Left hindlimb (tissue), 1 donor: Measurements from ENCODE around the gene MYADML2.

Experiments
- DNase-seq: peaks from one replicate; pipeline ENCODE4 v3.0.0-alpha.2; 2018

MYADML2 gene

GRCh38 chr17:81977211-81977808 lies 30.3 kb upstream of the MYADML2 start, which contains the start of gene ASPSCR1:
Gene ASPSCR1 (plus strand): TSS chr17:81977629. CDS start chr17:81977647, 18 bp downstream.
- peak; percentile 93 for DNase-seq

GRCh38 chr17:81976332-81977210 lies 29.5 kb upstream of the MYADML2 start:
- no peak for DNase-seq

DNA sequence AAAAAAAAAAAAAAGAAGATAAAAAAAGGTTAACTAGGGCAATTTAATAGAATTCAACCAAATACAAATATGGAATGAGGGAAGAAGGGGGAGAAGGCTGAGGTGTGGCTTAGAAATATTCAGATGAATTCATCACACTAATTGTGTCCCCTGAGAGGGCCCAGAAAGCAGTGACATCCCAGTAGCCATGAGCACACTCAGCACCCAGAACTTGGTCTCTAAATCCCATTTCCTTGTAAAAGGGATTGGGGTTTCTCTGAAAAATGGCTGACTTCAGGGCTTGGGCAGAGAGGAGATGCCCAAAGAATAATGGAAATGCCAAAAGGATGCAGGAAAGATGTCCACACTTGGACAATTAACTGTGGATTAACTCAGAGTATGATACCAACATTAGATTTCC lies 26.4 kb upstream of the MYADML2 start:
- no peak for DNase-seq

GRCh38 chr17:81968850-81969812 lies 22.1 kb upstream of the MYADML2 start:
- no peak for DNase-seq

GRCh38 chr17:81968396-81968745 lies 21.3 kb upstream of the MYADML2 start:
- DNase-seq: no peak

GRCh38 chr17:81967533-81968395 lies 20.7 kb upstream of the MYADML2 start:
- peak; percentile 89 for DNase-seq

GRCh38 chr17:81967244-81967532 lies 20.2 kb upstream of the MYADML2 start:
- DNase-seq: no peak

- peak; percentile 86 for DNase-seq
These were observed 19.6 kb upstream of the MYADML2 start for GRCh38 chr17:81966343-81967243.

DNA sequence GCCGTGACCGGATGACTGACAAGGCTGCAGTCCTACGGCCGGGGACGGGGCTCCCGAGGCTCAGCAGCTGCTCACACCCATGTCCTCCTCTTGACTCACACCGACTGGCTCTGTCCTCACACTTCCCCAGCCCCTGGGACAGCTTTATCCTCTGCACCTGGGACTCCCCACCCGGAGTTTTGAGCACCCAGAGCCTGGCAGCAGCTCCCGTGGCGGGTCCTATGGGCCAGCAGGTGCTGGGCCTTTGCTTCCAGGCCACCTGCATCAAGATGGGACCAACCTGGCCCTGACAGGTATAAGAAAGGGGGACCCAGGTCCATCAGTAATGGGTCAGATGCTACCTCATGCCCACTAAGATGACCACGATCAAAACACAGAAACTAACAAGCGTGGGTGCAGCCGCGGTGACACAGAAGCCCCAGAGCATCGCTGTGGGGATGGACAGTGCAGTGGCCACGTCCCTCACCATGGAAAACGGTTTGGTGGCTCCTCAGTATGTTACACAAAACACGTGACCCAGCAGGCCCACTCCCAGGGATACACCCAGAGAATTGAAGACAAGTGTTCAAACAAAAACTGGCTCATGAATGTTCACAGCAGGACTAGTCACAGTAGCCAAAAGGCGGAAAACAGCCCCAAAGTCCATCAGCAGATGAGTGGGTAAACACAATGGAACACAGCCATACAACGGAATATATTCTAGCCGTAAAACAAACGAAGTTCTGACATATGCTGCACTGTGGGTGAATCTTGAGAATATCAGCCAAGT lies 17.2 kb upstream of the MYADML2 start:
- no peak for DNase-seq

GRCh38 chr17:81962499-81963441 lies 15.7 kb upstream of the MYADML2 start:
- DNase-seq: no peak

DNA sequence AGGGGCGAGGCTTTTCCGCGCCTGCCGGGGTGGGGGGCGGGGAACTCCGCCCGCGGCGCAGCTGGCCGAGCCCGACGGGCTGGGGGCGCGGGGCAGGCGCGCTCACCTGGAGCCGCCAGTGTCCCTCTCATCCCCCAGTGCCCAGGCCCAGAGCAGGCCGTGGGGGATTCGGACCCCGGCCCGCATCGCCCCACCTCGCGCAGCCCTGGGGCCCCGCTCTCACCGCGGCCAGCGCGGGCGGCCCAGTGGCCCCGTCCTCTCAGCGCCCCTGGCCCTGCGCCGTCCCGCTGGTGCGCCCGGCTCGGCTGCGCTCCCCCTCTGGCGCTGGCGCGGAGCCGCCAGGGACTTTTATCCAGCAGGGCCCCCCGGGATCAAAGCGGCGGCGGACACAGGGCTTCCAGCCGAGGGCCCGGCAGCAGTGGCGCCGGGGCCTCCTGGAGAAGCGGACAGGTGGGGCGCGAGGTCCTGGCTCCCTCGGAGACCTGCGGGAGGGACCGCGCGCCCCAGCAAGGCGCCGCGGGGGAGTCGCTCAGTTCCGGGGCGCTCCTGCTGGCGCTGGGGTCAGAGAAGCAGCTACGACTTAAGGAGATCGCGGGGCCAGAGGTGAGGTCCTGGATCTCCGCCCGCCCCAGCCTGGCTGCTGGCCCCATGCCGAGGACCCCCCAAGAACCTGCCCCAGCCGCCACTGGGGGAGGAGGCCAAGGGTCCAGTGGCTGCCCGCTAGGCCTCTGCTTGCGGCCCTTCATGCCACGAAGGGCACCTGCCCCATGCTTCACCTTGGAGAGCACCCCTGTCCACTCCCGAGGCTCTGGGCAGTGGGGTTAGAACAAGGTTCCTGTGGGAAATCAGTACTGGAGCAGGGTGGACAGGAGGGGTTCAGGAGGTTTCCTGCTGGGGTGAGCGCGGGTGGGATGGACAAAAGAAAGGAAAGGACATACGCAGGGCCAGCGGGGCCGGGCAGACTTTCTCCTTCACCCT lies 14.8 kb upstream of the MYADML2 start:
- DNase-seq: no peak

DNA sequence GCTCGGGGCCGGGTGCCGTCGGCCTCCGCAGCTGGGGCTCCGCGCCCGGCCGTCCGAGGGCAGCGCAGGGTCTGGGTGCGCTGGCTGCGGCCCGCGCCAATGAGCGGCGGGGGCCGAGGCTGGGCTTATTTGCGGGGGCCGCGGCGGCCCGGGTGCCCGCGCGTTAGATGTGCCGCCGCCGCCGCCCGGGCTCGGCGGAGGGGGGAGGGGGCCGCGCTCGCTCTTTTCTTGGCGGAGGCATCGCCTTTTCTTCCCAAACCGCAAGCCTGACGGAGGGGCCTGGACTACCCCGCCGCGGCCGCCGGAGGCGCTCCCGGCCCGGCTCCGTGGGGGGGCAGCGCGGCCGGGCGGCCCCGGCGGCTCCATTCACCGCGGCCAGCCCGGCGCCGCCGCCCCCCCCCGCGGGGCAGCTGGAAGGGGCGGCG lies 14.1 kb upstream of the MYADML2 start, which contains the start of gene NOTUM:
NOTUM (minus strand) TSS at position 101 of the 425 bp plus-strand sequence. CDS start 278 bp downstream, outside the sequence.
- no peak for DNase-seq

- DNase-seq: no peak
These were observed 13.3 kb upstream of the MYADML2 start for GRCh38 chr17:81960130-81960958.

- no peak for DNase-seq
These were observed 12.5 kb upstream of the MYADML2 start for GRCh38 chr17:81959362-81960129.

DNA sequence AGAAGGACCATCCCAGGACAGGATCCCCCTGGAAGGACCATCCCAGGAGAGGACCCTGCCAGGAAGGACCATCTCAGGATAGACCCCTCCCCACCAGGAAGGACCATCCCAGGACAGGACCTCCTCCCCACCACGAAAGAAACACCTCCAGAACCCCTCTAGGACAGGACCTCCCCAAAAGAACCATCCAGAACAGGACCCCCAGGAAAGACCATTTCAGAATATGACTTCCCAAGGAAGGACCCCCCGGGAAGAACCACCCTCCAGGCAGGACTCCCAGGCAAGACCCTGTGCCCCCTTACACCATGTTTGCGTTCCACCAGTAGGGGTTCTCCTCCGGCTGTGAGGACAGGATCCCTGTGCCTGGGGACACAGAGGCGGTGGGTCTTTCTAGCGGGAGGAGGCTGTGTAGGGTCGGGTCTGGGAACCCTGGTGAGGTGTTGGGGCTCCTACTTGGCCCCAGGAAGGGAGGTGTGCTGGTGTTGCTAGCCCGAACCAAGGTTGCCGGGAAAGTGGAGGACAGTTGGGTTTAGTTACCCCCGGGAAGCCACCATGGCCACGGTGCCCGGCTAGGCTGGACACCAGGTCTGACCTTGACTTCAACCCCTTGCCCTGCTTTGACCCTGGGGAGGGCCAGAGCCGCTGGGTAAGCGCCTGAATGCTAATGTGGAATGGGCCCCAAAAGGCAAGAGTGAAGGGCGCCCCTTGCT lies 11.8 kb upstream of the MYADML2 start:
- no peak for DNase-seq
